ENCODE results near the gene BICC1. TPM values are rescaled to one million over a fixed set of nuclear protein-coding genes. Genes with fewer than 3 reads are reported as not detected.

The BICC1 gene
- total and polyA plus RNA-seq, 2 donors (not counting 1 experiment from before 2014, with no cell fraction given) = 22.6 to 64.7 TPM

- no peaks in the 10 kb centered on the region for H3K4me1 ChIP-seq (ENCODE audit: control insufficient read depth, extremely low read depth, insufficient read depth, low read length)
- H3K36me3 ChIP-seq (ENCODE audit: control insufficient read depth, insufficient read depth, low read length) = no peaks in the 10 kb centered on the region
- H3K27ac ChIP-seq (ENCODE audit: insufficient read depth, low read length) = no peak overlapping the region
- no peaks in the 10 kb centered on the region for H3K27me3 ChIP-seq (ENCODE audit: control insufficient read depth, insufficient read depth, low read length)
- no peaks in the 10 kb centered on the region for H3K9me3 ChIP-seq (ENCODE audit: control insufficient read depth, insufficient read depth, low read depth, low read length)
- H3K4me2 ChIP-seq (ENCODE audit: extremely low read depth, insufficient read depth, low read length) = peak overlapping the region; percentile 26
- peaks cover 51% of the 10 kb centered on the region for H3K79me2 ChIP-seq (ENCODE audit: control insufficient read depth, insufficient read depth, low read length)
- no peaks in the 10 kb centered on the region for H4K20me1 ChIP-seq (ENCODE audit: control insufficient read depth, extremely low read depth, insufficient read depth, low read length)
- TF ChIP-seq CTCF (conservative IDR thresholded peaks at IDR 0.05 in 1 of 2, IDR thresholded peaks at IDR 0.05 in 1 of 2; ENCODE audit: low read depth in 1 of 2, low read length in 2 of 2) (no peak), EZH2 (IDR thresholded peaks at IDR 0.05; ENCODE audit: low read length, missing control alignments) (no peak)
- H3K4me3 ChIP-seq (replicated peaks in 1 of 4; ENCODE audit: control extremely low read depth in 1 of 4, insufficient read depth in 1 of 4, low read depth in 3 of 4, low read length in 4 of 4) = peak overlapping the region; percentile 73 to 83 (median 78)
- DNase-seq (ENCODE audit: low read depth in 2 of 2) = peak in 1 of 2 donors; percentile 9
- H3K9ac ChIP-seq (ENCODE audit: insufficient read depth, low read length) = no peak overlapping the region
- no peak overlapping the region for H2AFZ ChIP-seq (ENCODE audit: low read length)
Measured at GRCh38 chr10:58514111-58514770, 1.6 kb downstream of the BICC1 start.

GRCh38 chr10:58515291-58515941, 2.7 kb downstream of the BICC1 start:
- DNase-seq (ENCODE audit: low read depth in 2 of 2) = peak in 1 of 2 donors; percentile 28
- H3K79me2 ChIP-seq (ENCODE audit: control insufficient read depth, insufficient read depth, low read length) = peaks cover 53% of the 10 kb centered on the region
- H2AFZ ChIP-seq (ENCODE audit: low read length) = no peak overlapping the region
- H3K4me2 ChIP-seq (ENCODE audit: extremely low read depth, insufficient read depth, low read length) = peak overlapping the region; percentile 48
- H3K27ac ChIP-seq (ENCODE audit: insufficient read depth, low read length) = no peak overlapping the region
- H3K27me3 ChIP-seq (ENCODE audit: control insufficient read depth, insufficient read depth, low read length) = no peaks in the 10 kb centered on the region
- no peak overlapping the region for H3K9ac ChIP-seq (ENCODE audit: insufficient read depth, low read length)
- no peaks in the 10 kb centered on the region for H3K36me3 ChIP-seq (ENCODE audit: control insufficient read depth, insufficient read depth, low read length)
- H4K20me1 ChIP-seq (ENCODE audit: control insufficient read depth, extremely low read depth, insufficient read depth, low read length) = no peaks in the 10 kb centered on the region
- no peaks in the 10 kb centered on the region for H3K9me3 ChIP-seq (ENCODE audit: control insufficient read depth, insufficient read depth, low read depth, low read length)
- TF ChIP-seq CTCF (conservative IDR thresholded peaks at IDR 0.05 in 1 of 2, IDR thresholded peaks at IDR 0.05 in 1 of 2; ENCODE audit: low read depth in 1 of 2, low read length in 2 of 2) (no peak), EZH2 (IDR thresholded peaks at IDR 0.05; ENCODE audit: low read length, missing control alignments) (no peak)
- no peaks in the 10 kb centered on the region for H3K4me1 ChIP-seq (ENCODE audit: control insufficient read depth, extremely low read depth, insufficient read depth, low read length)
- peak overlapping the region; percentile 73 to 83 (median 78) for H3K4me3 ChIP-seq (replicated peaks in 1 of 4; ENCODE audit: control extremely low read depth in 1 of 4, insufficient read depth in 1 of 4, low read depth in 3 of 4, low read length in 4 of 4)

GRCh38 chr10:58516119-58516518, 3.4 kb downstream of the BICC1 start:
- H3K36me3 ChIP-seq (ENCODE audit: control insufficient read depth, insufficient read depth, low read length) = no peaks in the 10 kb centered on the region
- peak in 1 of 2 donors; percentile 70 for DNase-seq (ENCODE audit: low read depth in 2 of 2)
- H3K4me2 ChIP-seq (ENCODE audit: extremely low read depth, insufficient read depth, low read length) = peak overlapping the region; percentile 18
- H3K27me3 ChIP-seq (ENCODE audit: control insufficient read depth, insufficient read depth, low read length) = no peaks in the 10 kb centered on the region
- H3K79me2 ChIP-seq (ENCODE audit: control insufficient read depth, insufficient read depth, low read length) = peaks cover 53% of the 10 kb centered on the region
- no peak overlapping the region for H3K9ac ChIP-seq (ENCODE audit: insufficient read depth, low read length)
- no peaks in the 10 kb centered on the region for H3K4me1 ChIP-seq (ENCODE audit: control insufficient read depth, extremely low read depth, insufficient read depth, low read length)
- TF ChIP-seq CTCF (conservative IDR thresholded peaks at IDR 0.05 in 1 of 2, IDR thresholded peaks at IDR 0.05 in 1 of 2; ENCODE audit: low read depth in 1 of 2, low read length in 2 of 2) = no peak
- no peak for TF ChIP-seq EZH2 (IDR thresholded peaks at IDR 0.05; ENCODE audit: low read length, missing control alignments)
- H2AFZ ChIP-seq (ENCODE audit: low read length) = no peak overlapping the region
- H3K4me3 ChIP-seq (replicated peaks in 1 of 4; ENCODE audit: control extremely low read depth in 1 of 4, insufficient read depth in 1 of 4, low read depth in 3 of 4, low read length in 4 of 4) = peak overlapping the region in 1 of 4 experiments; percentile 81
- H3K27ac ChIP-seq (ENCODE audit: insufficient read depth, low read length) = no peak overlapping the region
- no peaks in the 10 kb centered on the region for H3K9me3 ChIP-seq (ENCODE audit: control insufficient read depth, insufficient read depth, low read depth, low read length)
- H4K20me1 ChIP-seq (ENCODE audit: control insufficient read depth, extremely low read depth, insufficient read depth, low read length) = no peaks in the 10 kb centered on the region
